Frontal cortex (tissue), 4 donors: ENCODE results near the gene NXPH4. TPM values are rescaled to one million over a fixed set of nuclear protein-coding genes. Genes with fewer than 3 reads are reported as not detected.

ENCODE experiments used
- DNase-seq, 2 donors: peaks; one replicate each; pipeline ENCODE4 v3.0.0; 2012; ENCODE audit warnings: low spot score in 2 of 2
- FAIRE-seq: peaks from 2 replicates; lab custom pipeline; 2012; peaks lifted over from hg19 to GRCh38; lab: Jason Lieb, UNC
- total RNA-seq: library from RNA; depleted of rRNA; stranded (reverse); fragments of >200 nt; gene quantifications from one replicate; pipeline ENCODE4 v1.2.3, GENCODE V29; 2014
- donor health status: control.
- donor health status: control.
- donor health status: control.

NXPH4 gene
- total RNA-seq, 1 donor from 2014 or later, result 0.82 TPM

DNA sequence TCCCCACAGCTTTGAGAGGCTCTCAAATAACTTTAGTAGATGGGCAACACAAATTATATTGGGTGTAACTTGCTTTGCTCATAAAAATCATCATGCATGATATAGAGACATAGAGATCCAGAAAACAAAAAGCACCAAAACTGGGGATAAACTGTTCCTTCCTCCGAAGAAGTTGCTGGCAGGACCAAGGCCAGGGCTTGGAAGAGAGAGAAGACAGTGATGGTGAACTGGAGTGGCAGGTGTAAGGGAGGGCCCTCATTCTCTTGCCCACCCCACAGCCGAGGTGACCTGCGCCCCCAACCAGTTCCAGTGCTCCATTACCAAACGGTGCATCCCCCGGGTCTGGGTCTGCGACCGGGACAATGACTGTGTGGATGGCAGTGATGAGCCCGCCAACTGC lies 15.4 kb upstream of the NXPH4 start:
- no peak for FAIRE-seq
- no peak for DNase-seq

DNA sequence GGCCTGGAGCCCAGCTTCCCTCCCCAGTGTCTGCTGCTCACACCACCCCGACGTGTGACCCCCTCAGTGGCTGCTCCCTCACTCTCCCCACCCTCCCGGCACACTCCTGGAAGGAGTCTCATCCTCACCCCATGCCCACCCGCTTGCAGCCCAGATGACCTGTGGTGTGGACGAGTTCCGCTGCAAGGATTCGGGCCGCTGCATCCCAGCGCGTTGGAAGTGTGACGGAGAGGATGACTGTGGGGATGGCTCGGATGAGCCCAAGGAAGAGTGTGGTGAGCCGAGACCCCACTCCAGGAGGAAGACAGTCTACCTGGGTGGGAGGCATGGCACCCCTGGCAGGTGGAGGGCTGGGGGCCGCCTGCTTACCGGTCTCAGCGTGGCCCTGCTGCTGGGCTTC lies 15.0 kb upstream of the NXPH4 start:
- DNase-seq (no peak), FAIRE-seq (no peak)

GRCh38 chr12:57202321-57202720 lies 14.3 kb upstream of the NXPH4 start:
- FAIRE-seq, result no peak
- DNase-seq, result no peak

DNA sequence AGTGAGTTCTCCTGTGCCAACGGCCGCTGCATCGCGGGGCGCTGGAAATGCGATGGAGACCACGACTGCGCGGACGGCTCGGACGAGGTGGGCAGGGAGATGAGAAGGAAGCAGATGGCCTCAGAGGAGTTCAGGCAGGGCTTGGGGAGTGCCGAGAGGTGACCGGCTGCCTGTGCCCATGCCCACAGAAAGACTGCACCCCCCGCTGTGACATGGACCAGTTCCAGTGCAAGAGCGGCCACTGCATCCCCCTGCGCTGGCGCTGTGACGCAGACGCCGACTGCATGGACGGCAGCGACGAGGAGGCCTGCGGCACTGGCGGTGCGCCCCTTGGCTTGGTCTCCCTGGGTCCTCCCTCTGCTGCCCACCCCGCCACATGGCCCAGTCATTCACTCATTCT lies 13.4 kb upstream of the NXPH4 start:
- FAIRE-seq (no peak), DNase-seq (no peak)

DNA sequence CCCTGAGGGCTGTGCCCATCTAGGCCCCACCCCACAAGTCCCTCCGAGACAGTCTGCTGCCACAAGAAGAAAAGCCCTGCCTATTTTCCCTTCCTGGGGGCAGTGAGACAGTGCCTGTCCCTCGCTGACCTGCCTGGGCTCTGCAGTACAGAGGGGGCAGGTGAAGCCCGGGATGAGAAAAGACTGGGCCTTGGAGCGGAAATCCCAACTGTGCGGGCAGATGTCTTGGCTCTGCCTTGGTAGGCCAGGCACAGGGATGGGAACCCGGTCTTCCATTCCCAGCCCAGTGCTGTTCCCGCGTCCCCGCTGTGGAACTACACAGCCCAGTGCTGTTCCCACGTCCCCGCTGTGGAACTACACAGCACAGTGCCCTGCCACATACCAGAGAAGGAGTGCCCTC lies 12.8 kb upstream of the NXPH4 start:
- FAIRE-seq (no peak), DNase-seq (no peak)

DNA sequence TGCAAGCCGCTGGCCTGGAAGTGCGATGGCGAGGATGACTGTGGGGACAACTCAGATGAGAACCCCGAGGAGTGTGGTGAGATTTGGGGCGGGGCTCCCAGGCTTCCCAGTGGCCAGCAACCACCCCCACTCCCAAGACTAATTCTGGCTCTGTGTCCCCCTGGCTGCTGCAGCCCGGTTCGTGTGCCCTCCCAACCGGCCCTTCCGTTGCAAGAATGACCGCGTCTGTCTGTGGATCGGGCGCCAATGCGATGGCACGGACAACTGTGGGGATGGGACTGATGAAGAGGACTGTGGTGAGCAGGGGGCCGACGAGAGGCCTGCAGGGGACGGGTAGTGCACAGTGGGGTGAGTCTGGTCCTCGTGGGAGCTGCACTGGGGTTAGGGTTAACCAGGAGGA lies 12.1 kb upstream of the NXPH4 start:
- FAIRE-seq (no peak), DNase-seq (no peak)

DNA sequence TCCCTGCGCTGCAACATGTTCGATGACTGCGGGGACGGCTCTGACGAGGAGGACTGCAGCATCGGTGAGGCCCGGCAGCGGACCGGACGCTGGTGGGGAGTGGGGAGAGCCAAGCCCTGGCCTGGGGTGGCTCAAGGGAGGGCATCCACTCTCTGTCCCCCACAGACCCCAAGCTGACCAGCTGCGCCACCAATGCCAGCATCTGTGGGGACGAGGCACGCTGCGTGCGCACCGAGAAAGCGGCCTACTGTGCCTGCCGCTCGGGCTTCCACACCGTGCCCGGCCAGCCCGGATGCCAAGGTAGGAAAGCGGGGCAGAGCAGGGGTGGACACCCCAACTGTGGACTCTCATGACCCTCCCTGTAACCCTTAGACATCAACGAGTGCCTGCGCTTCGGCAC lies 11.4 kb upstream of the NXPH4 start:
- FAIRE-seq, result no peak
- no peak for DNase-seq

GRCh38 chr12:57205931-57206330 lies 10.7 kb upstream of the NXPH4 start:
- no peak for FAIRE-seq
- no peak for DNase-seq

DNA sequence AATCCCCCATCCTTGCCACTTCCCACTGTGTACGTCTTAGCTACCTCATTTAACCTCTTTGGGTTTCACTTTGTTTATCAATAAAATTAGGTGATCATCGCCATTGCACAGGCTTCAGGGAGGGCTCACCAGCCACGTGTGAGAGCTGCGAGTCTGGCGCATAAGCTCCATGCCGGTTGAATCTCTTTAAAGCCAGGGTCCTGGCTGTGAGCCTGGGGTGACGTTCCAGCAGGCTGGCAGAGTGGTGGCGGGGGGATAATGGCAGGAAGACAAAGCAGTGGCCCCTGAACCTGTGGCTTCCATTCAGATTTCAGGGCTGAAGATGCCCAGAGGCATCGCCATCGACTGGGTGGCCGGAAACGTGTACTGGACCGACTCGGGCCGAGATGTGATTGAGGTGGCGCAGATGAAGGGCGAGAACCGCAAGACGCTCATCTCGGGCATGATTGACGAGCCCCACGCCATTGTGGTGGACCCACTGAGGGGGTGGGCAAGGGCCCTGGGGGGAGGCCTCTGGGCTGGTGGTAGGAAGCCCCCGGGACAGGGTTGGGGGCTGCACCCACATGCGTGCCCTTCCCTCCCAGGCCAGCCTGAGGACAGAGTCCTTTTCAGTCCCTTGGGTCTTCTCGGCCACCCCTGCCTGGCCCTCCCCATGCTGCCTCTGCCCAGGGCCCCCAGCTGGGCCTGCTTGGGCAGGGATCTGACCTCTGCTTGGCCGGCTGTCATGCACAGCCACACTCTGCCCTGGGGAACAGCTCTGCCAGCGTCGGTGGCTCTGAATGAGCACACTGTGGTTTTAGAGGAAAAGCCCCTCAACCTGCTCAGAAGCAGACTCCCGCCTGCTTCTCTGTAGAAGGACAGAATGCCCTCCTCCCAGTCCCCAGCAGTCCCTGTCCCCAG lies 8.6 kb upstream of the NXPH4 start:
- FAIRE-seq, result no peak
- no peak for DNase-seq

- FAIRE-seq (no peak), DNase-seq (peak; percentile 50 to 66)
Observed at GRCh38 chr12:57208631-57209282, 7.8 kb upstream of the NXPH4 start.

DNA sequence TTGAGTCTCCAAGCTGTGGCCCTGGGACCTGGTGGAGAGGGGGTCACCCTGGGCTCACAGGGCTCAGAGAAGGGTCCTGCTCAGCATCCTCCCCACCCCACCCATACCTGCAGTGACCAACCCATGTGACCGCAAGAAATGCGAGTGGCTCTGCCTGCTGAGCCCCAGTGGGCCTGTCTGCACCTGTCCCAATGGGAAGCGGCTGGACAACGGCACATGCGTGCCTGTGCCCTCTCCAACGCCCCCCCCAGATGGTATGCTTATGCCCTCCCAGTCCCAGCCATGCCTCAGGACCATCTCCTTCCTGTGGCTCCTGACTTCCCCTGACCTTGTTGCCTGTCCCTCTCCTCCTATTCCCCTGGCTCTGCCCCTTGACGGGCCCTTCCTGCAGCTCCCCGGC lies 6.7 kb upstream of the NXPH4 start:
- no peak for FAIRE-seq
- no peak for DNase-seq

DNA sequence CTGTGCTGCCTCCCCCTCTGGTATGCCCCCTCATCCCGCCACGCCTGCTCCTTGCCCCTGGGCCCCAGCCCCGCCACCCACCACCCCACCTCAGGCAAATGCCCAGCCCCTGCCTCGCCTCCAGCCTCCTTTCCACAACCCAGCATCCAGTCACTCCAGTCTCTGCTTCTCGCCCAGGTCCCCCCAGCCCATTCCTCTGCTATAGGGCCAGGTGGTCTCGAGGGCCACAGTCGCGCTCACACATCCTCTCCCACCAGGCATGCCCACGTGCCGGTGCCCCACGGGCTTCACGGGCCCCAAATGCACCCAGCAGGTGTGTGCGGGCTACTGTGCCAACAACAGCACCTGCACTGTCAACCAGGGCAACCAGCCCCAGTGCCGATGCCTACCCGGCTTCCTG lies 6.1 kb upstream of the NXPH4 start:
- no peak for FAIRE-seq
- DNase-seq, result no peak

GRCh38 chr12:57210926-57211692 lies 5.5 kb upstream of the NXPH4 start:
- DNase-seq (no peak), FAIRE-seq (no peak)

GRCh38 chr12:57211791-57212700 lies 4.5 kb upstream of the NXPH4 start:
- FAIRE-seq, result no peak
- no peak for DNase-seq

DNA sequence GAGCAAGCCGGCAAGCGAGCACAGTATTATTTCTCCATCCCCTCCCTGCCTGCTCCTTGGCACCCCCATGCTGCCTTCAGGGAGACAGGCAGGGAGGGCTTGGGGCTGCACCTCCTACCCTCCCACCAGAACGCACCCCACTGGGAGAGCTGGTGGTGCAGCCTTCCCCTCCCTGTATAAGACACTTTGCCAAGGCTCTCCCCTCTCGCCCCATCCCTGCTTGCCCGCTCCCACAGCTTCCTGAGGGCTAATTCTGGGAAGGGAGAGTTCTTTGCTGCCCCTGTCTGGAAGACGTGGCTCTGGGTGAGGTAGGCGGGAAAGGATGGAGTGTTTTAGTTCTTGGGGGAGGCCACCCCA lies 3.9 kb upstream of the NXPH4 start:
- FAIRE-seq (no peak), DNase-seq (no peak)

DNA sequence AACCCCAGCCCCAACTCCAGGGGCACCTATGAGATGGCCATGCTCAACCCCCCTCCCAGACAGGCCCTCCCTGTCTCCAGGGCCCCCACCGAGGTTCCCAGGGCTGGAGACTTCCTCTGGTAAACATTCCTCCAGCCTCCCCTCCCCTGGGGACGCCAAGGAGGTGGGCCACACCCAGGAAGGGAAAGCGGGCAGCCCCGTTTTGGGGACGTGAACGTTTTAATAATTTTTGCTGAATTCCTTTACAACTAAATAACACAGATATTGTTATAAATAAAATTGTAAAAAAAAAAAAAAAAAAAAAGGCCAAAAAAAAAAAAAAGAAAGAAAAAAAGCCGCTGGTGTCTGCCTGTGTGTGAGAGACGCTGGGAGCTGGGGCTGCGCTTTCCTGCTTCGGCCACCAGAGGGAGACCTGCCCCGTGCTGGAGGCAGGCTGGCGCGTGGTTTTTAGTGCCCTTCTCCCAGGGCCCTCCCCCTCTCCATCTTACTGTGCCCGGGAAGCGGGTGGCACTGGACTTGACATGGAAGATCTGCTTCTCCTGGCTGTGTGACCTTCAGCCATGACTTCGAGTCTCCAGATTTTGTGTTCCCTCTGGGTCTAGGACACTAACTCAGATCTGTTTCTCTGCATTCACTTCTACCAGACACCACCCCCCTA lies 3.4 kb upstream of the NXPH4 start:
- DNase-seq (peak; percentile 93 to 96), FAIRE-seq (peak; percentile 50)

DNA sequence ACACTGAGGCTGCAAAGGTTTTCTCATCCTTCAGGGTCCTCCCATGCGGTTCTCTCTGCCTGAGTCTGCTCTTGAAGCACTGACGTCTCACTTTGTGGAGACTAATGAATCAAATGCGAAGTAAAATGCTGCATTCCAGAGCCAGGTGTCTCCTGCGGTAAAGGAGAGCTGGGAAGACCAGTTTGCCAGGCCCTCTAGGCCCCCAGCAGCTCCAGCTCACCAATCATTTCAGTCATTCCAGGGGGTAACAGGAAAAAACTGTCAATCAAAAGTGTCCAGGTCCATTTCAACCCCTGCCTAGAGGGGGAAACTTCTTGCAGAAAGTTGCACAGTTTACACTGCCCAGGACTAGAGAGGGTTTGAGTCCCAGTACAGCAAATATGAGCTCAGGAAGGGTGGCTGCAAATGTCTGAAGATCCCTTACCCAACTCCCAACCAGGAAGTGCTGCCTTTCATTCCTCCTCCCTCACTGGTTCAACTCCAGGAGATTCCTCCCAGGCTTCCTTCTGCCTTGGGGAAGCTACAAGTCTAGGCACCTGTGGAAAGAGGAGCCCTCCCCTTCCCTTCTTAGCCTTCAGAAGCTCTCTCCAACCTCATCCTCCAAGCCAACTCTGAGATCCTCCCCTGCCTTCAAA lies 2.7 kb upstream of the NXPH4 start:
- no peak for DNase-seq
- FAIRE-seq, result no peak

- peak; percentile 65 to 74 for DNase-seq
- no peak for FAIRE-seq
Observed at GRCh38 chr12:57214398-57214781, 2.2 kb upstream of the NXPH4 start.

DNA sequence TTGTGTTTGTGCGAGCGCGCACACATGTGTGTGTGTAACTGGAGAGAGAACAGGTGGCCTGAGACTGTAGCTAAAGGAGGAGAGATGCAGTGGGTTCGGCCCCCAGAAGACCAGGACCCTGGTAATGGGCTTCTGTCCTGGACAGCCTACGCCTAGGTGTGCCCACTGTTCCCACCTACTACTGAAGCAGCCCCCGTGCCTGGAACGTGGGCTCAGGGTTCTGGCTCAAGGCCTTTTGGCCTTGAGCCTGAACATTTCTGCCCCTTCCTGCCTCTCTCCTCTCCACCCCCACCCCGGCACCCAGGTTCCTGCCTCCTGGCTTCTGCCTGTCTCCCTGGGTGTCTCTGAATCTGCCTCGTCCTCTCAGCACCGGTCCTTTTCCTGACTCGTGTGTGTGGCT lies 1.5 kb upstream of the NXPH4 start:
- DNase-seq, result no peak
- FAIRE-seq, result no peak
